ENCODE results near the gene PHETA1. TPM values are rescaled to one million over a fixed set of nuclear protein-coding genes. Genes with fewer than 3 reads are reported as not detected.

The PHETA1 gene
- polyA plus RNA-seq, 1 donor from 2014 or later: 25.4 TPM

DNA sequence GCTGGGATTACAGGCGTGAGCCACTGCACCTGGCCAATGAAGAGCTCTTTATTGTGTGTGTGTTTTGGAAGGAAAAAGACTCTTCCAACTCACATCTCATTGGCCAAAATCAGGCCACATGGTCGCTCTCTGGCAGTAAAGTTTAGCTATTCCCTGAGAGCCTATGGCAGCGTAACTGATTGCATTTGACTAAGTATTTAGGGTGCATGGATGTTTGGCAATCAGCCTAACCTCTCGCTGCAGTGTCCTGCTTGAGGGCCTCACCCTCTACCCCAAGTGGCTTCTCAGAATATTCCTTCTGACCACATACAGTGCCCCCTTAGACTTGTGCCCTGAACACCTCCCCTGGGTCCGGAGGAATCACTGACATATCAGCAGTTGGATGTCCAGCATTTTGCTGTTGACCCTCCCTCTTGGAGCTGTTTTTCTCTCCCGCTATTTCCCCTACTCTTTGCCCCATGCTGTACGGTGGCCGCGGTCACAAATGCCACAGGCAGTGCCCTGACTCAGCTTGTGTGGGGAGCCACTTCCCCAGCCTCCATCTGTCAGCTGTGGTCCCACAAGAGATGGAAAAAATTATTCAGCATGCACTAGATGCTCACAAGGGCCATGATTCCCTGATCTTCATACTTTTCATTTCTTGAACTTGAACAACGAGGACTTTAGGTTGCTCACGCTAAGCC, 9.5 kb downstream of the PHETA1 start:
- Histone ChIP-seq H3K27me3 (ENCODE audit: insufficient read depth, low read depth, low read length) (no peaks in the 10 kb centered on the region), H3K4me3 (ENCODE audit: low read length) (no peak overlapping the region), H3K36me3 (ENCODE audit: insufficient read depth, low read length) (no peaks in the 10 kb centered on the region), H2AFZ (ENCODE audit: low read depth, low read length) (no peak overlapping the region), H3K79me2 (replicated peaks; ENCODE audit: insufficient read depth, low read length) (no peaks in the 10 kb centered on the region), H3K9ac (ENCODE audit: low read length) (no peak overlapping the region), H4K20me1 (ENCODE audit: insufficient read depth) (no peaks in the 10 kb centered on the region), H3K27ac (ENCODE audit: low read length) (no peak overlapping the region), H3K9me3 (ENCODE audit: low read length) (no peaks in the 10 kb centered on the region), H3F3A (ENCODE audit: insufficient read depth, low read length, poor library complexity, severe bottlenecking) (no peaks in the 10 kb centered on the region), H3K9me2 (ENCODE audit: insufficient read depth, low read length) (no peaks in the 10 kb centered on the region), H3K4me2 (ENCODE audit: low read length) (no peak overlapping the region)
- no peak for TF ChIP-seq SMC3 (conservative IDR thresholded peaks at IDR 0.05; ENCODE audit: poor library complexity)
- no peak for TF ChIP-seq EZH2 (IDR thresholded peaks at IDR 0.05; ENCODE audit: borderline replicate concordance, insufficient read depth, low read length, poor library complexity, severe bottlenecking)
- TF ChIP-seq, protein P1, sequence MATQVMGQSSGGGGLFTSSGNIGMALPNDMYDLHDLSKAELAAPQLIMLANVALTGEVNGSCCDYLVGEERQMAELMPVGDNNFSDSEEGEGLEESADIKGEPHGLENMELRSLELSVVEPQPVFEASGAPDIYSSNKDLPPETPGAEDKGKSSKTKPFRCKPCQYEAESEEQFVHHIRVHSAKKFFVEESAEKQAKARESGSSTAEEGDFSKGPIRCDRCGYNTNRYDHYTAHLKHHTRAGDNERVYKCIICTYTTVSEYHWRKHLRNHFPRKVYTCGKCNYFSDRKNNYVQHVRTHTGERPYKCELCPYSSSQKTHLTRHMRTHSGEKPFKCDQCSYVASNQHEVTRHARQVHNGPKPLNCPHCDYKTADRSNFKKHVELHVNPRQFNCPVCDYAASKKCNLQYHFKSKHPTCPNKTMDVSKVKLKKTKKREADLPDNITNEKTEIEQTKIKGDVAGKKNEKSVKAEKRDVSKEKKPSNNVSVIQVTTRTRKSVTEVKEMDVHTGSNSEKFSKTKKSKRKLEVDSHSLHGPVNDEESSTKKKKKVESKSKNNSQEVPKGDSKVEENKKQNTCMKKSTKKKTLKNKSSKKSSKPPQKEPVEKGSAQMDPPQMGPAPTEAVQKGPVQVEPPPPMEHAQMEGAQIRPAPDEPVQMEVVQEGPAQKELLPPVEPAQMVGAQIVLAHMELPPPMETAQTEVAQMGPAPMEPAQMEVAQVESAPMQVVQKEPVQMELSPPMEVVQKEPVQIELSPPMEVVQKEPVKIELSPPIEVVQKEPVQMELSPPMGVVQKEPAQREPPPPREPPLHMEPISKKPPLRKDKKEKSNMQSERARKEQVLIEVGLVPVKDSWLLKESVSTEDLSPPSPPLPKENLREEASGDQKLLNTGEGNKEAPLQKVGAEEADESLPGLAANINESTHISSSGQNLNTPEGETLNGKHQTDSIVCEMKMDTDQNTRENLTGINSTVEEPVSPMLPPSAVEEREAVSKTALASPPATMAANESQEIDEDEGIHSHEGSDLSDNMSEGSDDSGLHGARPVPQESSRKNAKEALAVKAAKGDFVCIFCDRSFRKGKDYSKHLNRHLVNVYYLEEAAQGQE (IDR thresholded peaks at IDR 0.05; ENCODE audit: borderline replicate concordance): no peak
- TF ChIP-seq, protein P2, sequence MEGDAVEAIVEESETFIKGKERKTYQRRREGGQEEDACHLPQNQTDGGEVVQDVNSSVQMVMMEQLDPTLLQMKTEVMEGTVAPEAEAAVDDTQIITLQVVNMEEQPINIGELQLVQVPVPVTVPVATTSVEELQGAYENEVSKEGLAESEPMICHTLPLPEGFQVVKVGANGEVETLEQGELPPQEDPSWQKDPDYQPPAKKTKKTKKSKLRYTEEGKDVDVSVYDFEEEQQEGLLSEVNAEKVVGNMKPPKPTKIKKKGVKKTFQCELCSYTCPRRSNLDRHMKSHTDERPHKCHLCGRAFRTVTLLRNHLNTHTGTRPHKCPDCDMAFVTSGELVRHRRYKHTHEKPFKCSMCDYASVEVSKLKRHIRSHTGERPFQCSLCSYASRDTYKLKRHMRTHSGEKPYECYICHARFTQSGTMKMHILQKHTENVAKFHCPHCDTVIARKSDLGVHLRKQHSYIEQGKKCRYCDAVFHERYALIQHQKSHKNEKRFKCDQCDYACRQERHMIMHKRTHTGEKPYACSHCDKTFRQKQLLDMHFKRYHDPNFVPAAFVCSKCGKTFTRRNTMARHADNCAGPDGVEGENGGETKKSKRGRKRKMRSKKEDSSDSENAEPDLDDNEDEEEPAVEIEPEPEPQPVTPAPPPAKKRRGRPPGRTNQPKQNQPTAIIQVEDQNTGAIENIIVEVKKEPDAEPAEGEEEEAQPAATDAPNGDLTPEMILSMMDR (IDR thresholded peaks at IDR 0.05; ENCODE audit: poor library complexity, severe bottlenecking): no peak
- no peak for TF ChIP-seq POLR2AphosphoS5 (IDR thresholded peaks at IDR 0.05)
- no peak for TF ChIP-seq RAD21 (conservative IDR thresholded peaks at IDR 0.05)

DNA sequence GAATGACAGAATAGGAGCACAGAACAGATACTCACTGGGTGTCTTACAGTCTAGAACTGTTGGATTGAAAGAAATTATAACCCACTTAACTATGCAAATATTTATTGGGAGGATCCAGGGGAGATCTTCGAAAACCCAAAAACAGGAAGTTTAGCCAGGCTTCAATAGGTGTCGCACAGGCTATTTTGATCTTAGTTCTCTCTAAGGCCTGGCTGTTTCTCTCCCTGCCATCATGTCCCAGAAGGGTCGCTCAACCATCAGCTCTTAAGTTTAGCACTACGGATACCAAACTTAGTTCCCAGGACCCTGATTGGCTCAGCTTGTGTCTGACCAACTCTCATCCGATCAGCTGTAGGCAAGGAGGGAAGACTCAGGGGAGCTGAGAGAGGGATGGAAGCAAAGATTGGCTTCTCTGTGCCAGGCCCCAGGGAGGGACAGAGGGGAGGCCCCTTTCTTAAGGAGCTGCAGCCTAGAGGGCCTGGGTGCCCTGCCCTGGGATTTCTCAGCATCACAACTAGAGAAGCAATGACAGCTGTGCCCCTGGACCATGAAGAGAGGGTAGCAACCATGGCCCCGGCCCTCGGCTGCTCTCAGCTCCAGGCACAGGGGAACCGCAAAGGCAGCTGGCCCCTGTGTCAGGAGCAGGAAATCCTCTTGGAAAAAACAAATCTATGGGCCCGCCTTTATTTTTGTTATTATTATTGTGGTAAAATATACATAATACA, 13.5 kb downstream of the PHETA1 start:
- no peak overlapping the region for H3K9ac ChIP-seq (ENCODE audit: low read length)
- H2AFZ ChIP-seq (ENCODE audit: low read depth, low read length): no peak overlapping the region
- no peaks in the 10 kb centered on the region for H3F3A ChIP-seq (ENCODE audit: insufficient read depth, low read length, poor library complexity, severe bottlenecking)
- no peaks in the 10 kb centered on the region for H4K20me1 ChIP-seq (ENCODE audit: insufficient read depth)
- no peak overlapping the region for H3K4me2 ChIP-seq (ENCODE audit: low read length)
- no peaks in the 10 kb centered on the region for H3K9me3 ChIP-seq (ENCODE audit: low read length)
- no peaks in the 10 kb centered on the region for H3K27me3 ChIP-seq (ENCODE audit: insufficient read depth, low read depth, low read length)
- no peaks in the 10 kb centered on the region for H3K36me3 ChIP-seq (ENCODE audit: insufficient read depth, low read length)
- H3K9me2 ChIP-seq (ENCODE audit: insufficient read depth, low read length): no peaks in the 10 kb centered on the region
- TF ChIP-seq, protein P2 (IDR thresholded peaks at IDR 0.05; ENCODE audit: poor library complexity, severe bottlenecking): no peak
- no peak for TF ChIP-seq SMC3 (conservative IDR thresholded peaks at IDR 0.05; ENCODE audit: poor library complexity)
- TF ChIP-seq, protein P1 (IDR thresholded peaks at IDR 0.05; ENCODE audit: borderline replicate concordance): no peak
- no peaks in the 10 kb centered on the region for H3K79me2 ChIP-seq (replicated peaks; ENCODE audit: insufficient read depth, low read length)
- no peak overlapping the region for H3K27ac ChIP-seq (ENCODE audit: low read length)
- no peak overlapping the region for H3K4me3 ChIP-seq (ENCODE audit: low read length)
